ENCODE results near the gene CREB3L4. TPM values are rescaled to one million over a fixed set of nuclear protein-coding genes. Genes with fewer than 3 reads are reported as not detected.

The CREB3L4 gene
- total and polyA plus RNA-seq, 2 of the 4 experiments (the other 2 are of a cell fraction) = 6.5 to 9.8 TPM

GRCh38 chr1:153973525-153973924 lies 5.8 kb downstream of the CREB3L4 start:
- TF ChIP-seq RCOR1 (IDR thresholded peaks at IDR 0.05; ENCODE audit: insufficient replicate concordance, low read length) (no peak), CHD1 (IDR thresholded peaks at IDR 0.05; ENCODE audit: low read depth, low read length) (no peak)
- CTCF ChIA-PET = no interaction called here
- in situ Hi-C loops (cut with MboI; ENCODE audit: low sequenced_read_pairs) = loop anchor here (10.0 to 25.0 kb wide), 2 partner anchors 299 to 436 kb away; partner anchors contain the start of genes ILF2, NPR1, S100A3 and S100A4

More at GRCh38 chr1:153973525-153973924, 5.8 kb downstream of the CREB3L4 start:
- dilution Hi-C loops (cut with HindIII; ENCODE audit: low sequenced_read_pairs, unreplicated experiment) (no loop called here), intact Hi-C loops (cut with micrococcal nuclease) (no loop called here)
- H2BK20ac ChIP-seq (ENCODE audit: low read depth, low read length) = no peak overlapping the region
- H3K9me3 ChIP-seq (ENCODE audit: control insufficient read depth, insufficient read depth, low read length) = no peaks in the 10 kb centered on the region
- ATAC-seq (ENCODE audit: low read depth) (no peak), DNase-seq (no peak)
- H2AK5ac ChIP-seq (ENCODE audit: low read depth, low read length) = no peak overlapping the region
- H3K79me1 ChIP-seq (ENCODE audit: low read depth in 1 of 2, low read length in 2 of 2) = peaks cover 19 to 46% of the 10 kb centered on the region in 2 experiments
- H3K36me3 ChIP-seq (ENCODE audit: control insufficient read depth, insufficient read depth, low read length) = peaks cover 25% of the 10 kb centered on the region
- no peak overlapping the region for H4K5ac ChIP-seq (ENCODE audit: low read depth, low read length)
- H3K4me2 ChIP-seq (ENCODE audit: low read depth, low read length) = no peak overlapping the region
- H3K9ac ChIP-seq (ENCODE audit: low read depth, low read length) = no peak overlapping the region
- 95% methylated on average over 4 of the region's 7 CpGs; no CpG with 5 or more reads in 1 of the 2 experiments for WGBS, 2 experiments (ENCODE audit: extremely low coverage in 2 of 2, insufficient read length in 1 of 2)
- no TSS peak for BruUV-seq (replicated peaks)
- H4K91ac ChIP-seq (ENCODE audit: insufficient read depth, low read depth, low read length) = no peak overlapping the region
- no peak overlapping the region for H3K4me3 ChIP-seq (ENCODE audit: insufficient read depth, low read depth, low read length)
- POLR2A ChIA-PET (ENCODE audit: unreplicated experiment) = no interaction called here
- H3K9me1 ChIP-seq (ENCODE audit: insufficient read depth, low read length) = peaks cover 20% of the 10 kb centered on the region
- H3K4me1 ChIP-seq (ENCODE audit: control insufficient read depth, insufficient read depth, low read length) = no peaks in the 10 kb centered on the region; the same call in 1 of the 2 replicates
- H2BK5ac ChIP-seq (ENCODE audit: low read depth, low read length, poor library complexity, severe bottlenecking) = no peak overlapping the region
- H2AFZ ChIP-seq (replicated peaks; ENCODE audit: low read length, poor library complexity) = no peak overlapping the region
- no peak overlapping the region for H2BK120ac ChIP-seq (ENCODE audit: low read depth, low read length)
- no peak overlapping the region for H3K14ac ChIP-seq (replicated peaks; ENCODE audit: low read depth, low read length)
- no peak overlapping the region for H4K8ac ChIP-seq (ENCODE audit: low read depth in 2 of 2, low read length in 2 of 2)
- no peak overlapping the region for H3K18ac ChIP-seq (ENCODE audit: low read depth, low read length)
- no peak overlapping the region for H3K27ac ChIP-seq (ENCODE audit: insufficient read depth, low read length)
- no peak overlapping the region for H3K23ac ChIP-seq (ENCODE audit: low read depth, low read length)
- no peaks in the 10 kb centered on the region for H3K27me3 ChIP-seq (ENCODE audit: control insufficient read depth, insufficient read depth, low read length)
- H3K4ac ChIP-seq (ENCODE audit: low read depth, low read length) = no peak overlapping the region
- no peaks in the 10 kb centered on the region for H4K20me1 ChIP-seq (ENCODE audit: insufficient read depth, low read length)
- no peak overlapping the region for H3K56ac ChIP-seq (ENCODE audit: extremely low read depth, insufficient read depth, low read length)
- H2BK15ac ChIP-seq (ENCODE audit: low read depth, low read length) = no peak overlapping the region
- H2AK9ac ChIP-seq (replicated peaks; ENCODE audit: low read depth, low read length, poor library complexity) = no peak overlapping the region
